H1 (cell line): ENCODE results near the gene FCGBP. TPM values are rescaled to one million over a fixed set of nuclear protein-coding genes. Genes with fewer than 3 reads are reported as not detected.
"Not testable (repeated sequence)": the region's sequence is repeated elsewhere in the genome, so short reads cannot be mapped to it uniquely, and the experiment has no call there.

Experiments
- CTCF ChIA-PET: fragments of 300-600 bp; sonication (Branson Sonifier 250); formaldehyde crosslinking; loops from one replicate; lab custom pipeline; 2021; ENCODE audit not compliant: partially characterized antibody; lab: Charles Lee
- POLR2A ChIA-PET: fragments of 300-600 bp; sonication (Branson Sonifier 250); formaldehyde crosslinking; loops from one replicate; lab custom pipeline; 2021; ENCODE audit warnings: inconsistent platforms; ENCODE audit not compliant: partially characterized antibody; lab: Charles Lee
- DNase-seq, 2 experiments: peaks; one replicate each; pipeline versions ENCODE4 v3.0.0 to v3.0.0-alpha.2; 2010 to 2022; ENCODE audit warnings: low spot score in 2 of 2, low read depth in 1 of 2, mixed read lengths in 1 of 2
- FAIRE-seq: peaks from 2 replicates; lab custom pipeline; 2011; peaks lifted over from hg19 to GRCh38; lab: Jason Lieb, UNC
- H2AFZ ChIP-seq: 2 replicates; pipeline ENCODE4 v1.8.1; 2012; ENCODE audit warnings: low read length, inconsistent platforms
- H2AK5ac ChIP-seq: 2 replicates; pipeline ENCODE4 v1.6.1; 2013; ENCODE audit warnings: low read depth, low read length
- H2BK120ac ChIP-seq: replicated peaks from 2 replicates; pipeline ENCODE3; 2013; ENCODE audit warnings: low read depth, low read length, inconsistent platforms
- H2BK12ac ChIP-seq: 2 replicates; pipeline ENCODE4 v1.6.1; 2013; ENCODE audit warnings: low read depth, low read length
- H2BK15ac ChIP-seq: 2 replicates; pipeline ENCODE4 v1.6.1; 2013; ENCODE audit warnings: low read length
- H2BK20ac ChIP-seq: 2 replicates; pipeline ENCODE4 v1.6.1; 2013; ENCODE audit warnings: low read length
- H2BK5ac ChIP-seq: 2 replicates; pipeline ENCODE4 v1.6.1; 2013; ENCODE audit warnings: low read depth, low read length
- H3K14ac ChIP-seq: 2 replicates; pipeline ENCODE4 v1.6.1; 2013; ENCODE audit warnings: inconsistent platforms; ENCODE audit not compliant: insufficient read length
- H3K18ac ChIP-seq: 2 replicates; pipeline ENCODE4 v1.6.1; 2013; ENCODE audit warnings: low read length; ENCODE audit errors: extremely low read depth
- H3K23ac ChIP-seq: 2 replicates; pipeline ENCODE4 v1.6.1; 2013; ENCODE audit warnings: inconsistent platforms; ENCODE audit not compliant: insufficient read length
- H3K23me2 ChIP-seq: 2 replicates; pipeline ENCODE4 v1.6.1; 2013; ENCODE audit warnings: low read depth, low read length
- H3K27ac ChIP-seq: 2 replicates; pipeline ENCODE4 v1.6.1; 2011; ENCODE audit warnings: low read depth, low read length, inconsistent platforms
- H3K27me3 ChIP-seq, 4 experiments: replicated peaks in 1 of 4; 1 replicate in 1 of 4; 2 replicates in 3 of 4; pipeline versions ENCODE4 v1.6.1 to v1.8.1; 2011 to 2013; ENCODE audit warnings: low read length in 3 of 4, mild to moderate bottlenecking in 3 of 4, inconsistent platforms in 2 of 4, mixed read lengths in 2 of 4, moderate library complexity in 1 of 4; ENCODE audit not compliant: control insufficient read depth in 3 of 4, insufficient read depth in 3 of 4; ENCODE audit errors: extremely low read depth in 1 of 4
- H3K36me3 ChIP-seq, 4 experiments: 2 replicates each; pipeline versions ENCODE4 v1.6.1 to v1.8.1; 2011 to 2013; ENCODE audit warnings: mild to moderate bottlenecking in 4 of 4, low read length in 3 of 4, moderate library complexity in 2 of 4, control low read depth in 1 of 4, inconsistent platforms in 1 of 4; ENCODE audit not compliant: insufficient read depth in 4 of 4, control insufficient read depth in 2 of 4
- H3K4ac ChIP-seq: replicated peaks from 2 replicates; pipeline ENCODE3; 2013; ENCODE audit warnings: low read length, low read depth, mixed read lengths, inconsistent platforms; ENCODE audit not compliant: insufficient read length
- H3K4me1 ChIP-seq, 4 experiments: replicated peaks in 1 of 4; 1 replicate in 1 of 4; 2 replicates in 3 of 4; pipeline versions ENCODE4 v1.6.1 to v1.8.1; 2011 to 2013; ENCODE audit warnings: low read length in 3 of 4, inconsistent platforms in 2 of 4, mixed read lengths in 1 of 4; ENCODE audit not compliant: insufficient read depth in 4 of 4, control insufficient read depth in 3 of 4
- H3K4me2 ChIP-seq, 2 experiments: 2 replicates each; pipeline versions ENCODE4 v1.6.1 to v1.8.1; 2011 to 2013; ENCODE audit warnings: low read depth in 2 of 2, low read length in 2 of 2, control low read depth in 1 of 2, inconsistent platforms in 1 of 2, mild to moderate bottlenecking in 1 of 2; ENCODE audit not compliant: insufficient read depth in 1 of 2
- H3K4me3 ChIP-seq, 4 experiments: fragments of 200-600, 300-600 bp in 1 of 4; sonication (generic), shearing (Covaris generic), sonication (Bioruptor Twin) in 1 of 4; 2 replicates each; pipeline versions ENCODE4 v1.5.1 to v1.8.1; 2011 to 2016; ENCODE audit warnings: low read length in 4 of 4, low read depth in 3 of 4, control low read depth in 2 of 4, inconsistent platforms in 2 of 4, mild to moderate bottlenecking in 2 of 4, mixed read lengths in 1 of 4, moderate library complexity in 1 of 4; ENCODE audit not compliant: insufficient read depth in 2 of 4; ENCODE audit errors: extremely low read depth in 1 of 4
- H3K56ac ChIP-seq: replicated peaks from 2 replicates; pipeline ENCODE3; 2013; ENCODE audit warnings: low read depth, mild to moderate bottlenecking, mixed read lengths, low read length, inconsistent platforms; ENCODE audit not compliant: insufficient read length
- H3K79me1 ChIP-seq: 2 replicates; pipeline ENCODE4 v1.6.1; 2013; ENCODE audit warnings: low read depth, low read length, control low read depth
- H3K79me2 ChIP-seq, 2 experiments: 2 replicates each; pipeline versions ENCODE4 v1.6.1 to v1.8.1; 2012 to 2013; ENCODE audit warnings: low read length in 2 of 2, mild to moderate bottlenecking in 2 of 2, inconsistent platforms in 1 of 2; ENCODE audit not compliant: insufficient read depth in 2 of 2, control insufficient read depth in 1 of 2
- H3K9ac ChIP-seq, 4 experiments: replicated peaks in 1 of 4; 1 replicate in 1 of 4; 2 replicates in 3 of 4; pipeline versions ENCODE4 v1.6.1 to v1.8.1; 2011 to 2013; ENCODE audit warnings: low read depth in 3 of 4, low read length in 3 of 4, control low read depth in 2 of 4, mild to moderate bottlenecking in 2 of 4, moderate library complexity in 2 of 4, inconsistent platforms in 1 of 4; ENCODE audit errors: extremely low read depth in 1 of 4
- H3K9me3 ChIP-seq, 2 experiments: 2 replicates each; pipeline versions ENCODE4 v1.6.1 to v1.8.1; 2012 to 2013; ENCODE audit warnings: mild to moderate bottlenecking in 2 of 2, moderate library complexity in 2 of 2, control low read depth in 1 of 2, inconsistent platforms in 1 of 2, low read depth in 1 of 2, low read length in 1 of 2, mixed read lengths in 1 of 2; ENCODE audit not compliant: insufficient read depth in 2 of 2
- H4K20me1 ChIP-seq, 2 experiments: replicated peaks in 1 of 2; 2 replicates each; pipeline versions ENCODE3 to v1.8.1; 2011 to 2013; ENCODE audit warnings: inconsistent platforms in 2 of 2, low read length in 2 of 2, mild to moderate bottlenecking in 1 of 2; ENCODE audit not compliant: insufficient read depth in 2 of 2, control insufficient read depth in 1 of 2
- H4K5ac ChIP-seq: 2 replicates; pipeline ENCODE4 v1.6.1; 2013; ENCODE audit warnings: low read length, low read depth, mixed read lengths, inconsistent platforms; ENCODE audit not compliant: insufficient read length
- H4K8ac ChIP-seq: 2 replicates; pipeline ENCODE4 v1.8.0; 2013; ENCODE audit warnings: mild to moderate bottlenecking, moderate library complexity, low read length, inconsistent platforms; ENCODE audit not compliant: insufficient read depth; ENCODE audit errors: extremely low read depth
- H4K91ac ChIP-seq: replicated peaks from 2 replicates; pipeline ENCODE3; 2013; ENCODE audit warnings: low read length, mixed read lengths, inconsistent platforms; ENCODE audit not compliant: insufficient read length
- WGBS, 2 experiments: shearing (Covaris generic) in 1 of 2; methylation state at CpG; one replicate each; pipeline versions ENCODE4 v1.1.6 to v1.1.7; 2013 to 2015; ENCODE audit warnings: low lambda C conversion rate in 2 of 2, mixed read lengths in 2 of 2, inconsistent platforms in 1 of 2, low coverage in 1 of 2, missing lambda C conversion rate in 1 of 2; ENCODE audit not compliant: insufficient replicate concordance in 2 of 2, insufficient coverage in 1 of 2, insufficient read length in 1 of 2; ENCODE audit errors: extremely low coverage in 1 of 2, missing lambda C conversion rate in 1 of 2; 5-methylcytosine and 5-hydroxymethylcytosine counted together
- polyA plus RNA-seq, 7 experiments: library from polyadenylated mRNA; depleted of rRNA in 3 of 7; stranded (reverse) in 5 of 7; unstranded in 2 of 7; fragments of >200 nt in 5 of 7; fragments of 200-250 nt in 2 of 7; gene quantifications; 1 replicate in 5 of 7; 2 replicates in 1 of 7; 4 replicates in 1 of 7; pipeline versions ENCODE4 v1.2.1 to v1.2.3, GENCODE V29; 2011 to 2013; ENCODE audit warnings: missing spikeins in 2 of 7, mixed read lengths in 2 of 7
- total RNA-seq: library from RNA; stranded (reverse); fragmentation: NEBNext Ultra II Directional; extraction: Animal tissue kit (Norgen Biotek cat#: 25700); gene quantifications from 2 replicates; pipeline ENCODE4 v1.2.1, GENCODE V29; 2021

Gene FCGBP
- total and polyA plus RNA-seq, 2 of the 8 experiments (the other 6 are each of a cell fraction or from before 2014, with no cell fraction given) = 1.1 to 3.1 TPM

DNA sequence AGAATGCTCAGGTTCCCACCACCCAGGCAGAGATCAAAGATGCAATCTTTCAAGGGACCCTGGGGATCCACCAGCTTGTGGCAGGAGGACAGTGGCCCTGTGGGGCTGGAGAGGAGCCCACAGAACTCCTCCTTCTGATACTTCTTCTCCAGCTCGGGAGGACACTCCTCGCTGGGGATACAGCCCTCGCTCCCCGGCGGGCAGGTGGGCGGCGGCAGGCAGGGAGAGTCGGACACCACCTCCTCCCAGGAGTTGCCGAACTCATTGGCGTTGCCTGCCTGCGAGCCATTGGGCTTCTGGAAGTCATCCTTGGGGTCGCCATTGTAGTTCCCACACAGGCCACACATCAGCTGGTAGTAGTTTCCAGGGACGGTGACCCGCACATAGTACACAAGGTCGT lies 32.1 kb downstream of the FCGBP start:
- H2AK5ac ChIP-seq, FAIRE-seq, H2BK120ac ChIP-seq, H3K4ac ChIP-seq, H3K14ac ChIP-seq, CTCF ChIA-PET, H3K79me1 ChIP-seq, H3K79me2 ChIP-seq, H2BK5ac ChIP-seq, H2BK12ac ChIP-seq, H3K4me2 ChIP-seq, H3K23me2 ChIP-seq, H4K8ac ChIP-seq, H3K18ac ChIP-seq, H3K4me1 ChIP-seq, H4K20me1 ChIP-seq, H2BK15ac ChIP-seq, H4K5ac ChIP-seq, POLR2A ChIA-PET, H4K91ac ChIP-seq, H3K9me3 ChIP-seq, H3K9ac ChIP-seq, H3K36me3 ChIP-seq, H2AFZ ChIP-seq, H3K56ac ChIP-seq, H3K27ac ChIP-seq, H3K4me3 ChIP-seq, DNase-seq, H3K27me3 ChIP-seq, H2BK20ac ChIP-seq, H3K23ac ChIP-seq: not testable (repeated sequence)
- WGBS, 2 experiments = 94% methylated on average over 10 of the region's 15 CpGs; no CpG with 5 or more reads in 1 of the 2 experiments

DNA sequence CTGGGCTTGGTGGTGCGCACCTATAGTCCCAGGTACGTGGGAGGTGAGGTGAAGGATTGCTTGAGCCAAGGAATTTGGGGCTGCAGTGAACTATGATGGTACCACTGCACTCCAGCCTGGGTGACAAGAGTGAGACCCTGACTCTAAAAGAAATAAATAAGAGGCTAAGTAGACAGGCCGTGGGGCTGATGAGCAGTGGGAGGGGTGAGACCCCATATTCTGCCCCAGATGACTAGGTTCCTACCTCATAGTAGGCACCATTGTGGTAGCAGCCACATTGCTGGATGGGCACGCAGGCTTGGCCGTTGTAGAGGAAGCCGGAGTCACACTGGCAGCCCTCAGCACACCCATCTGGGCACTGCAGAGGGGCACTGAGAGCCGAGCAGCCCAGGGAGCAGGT lies 32.8 kb downstream of the FCGBP start:
- H2AK5ac ChIP-seq, H3K79me2 ChIP-seq, H4K5ac ChIP-seq, H3K27ac ChIP-seq, H3K18ac ChIP-seq, H4K20me1 ChIP-seq, H3K4me3 ChIP-seq, H2BK20ac ChIP-seq, H2BK120ac ChIP-seq, H2BK5ac ChIP-seq, FAIRE-seq, H2BK15ac ChIP-seq, H3K4me2 ChIP-seq, H2BK12ac ChIP-seq, H3K14ac ChIP-seq, H4K8ac ChIP-seq, DNase-seq, H3K23ac ChIP-seq, POLR2A ChIA-PET, CTCF ChIA-PET, H3K79me1 ChIP-seq, H3K36me3 ChIP-seq, H3K56ac ChIP-seq, H3K9me3 ChIP-seq, H3K4ac ChIP-seq, H3K4me1 ChIP-seq, H3K27me3 ChIP-seq, H2AFZ ChIP-seq, H3K9ac ChIP-seq, H4K91ac ChIP-seq, H3K23me2 ChIP-seq: not testable (repeated sequence)
- 94% methylated on average over 3 of the region's 7 CpGs; no CpG with 5 or more reads in 1 of the 2 experiments for WGBS, 2 experiments
